Esophagus squamous epithelium (tissue), 5 donors: Measurements from ENCODE around the gene SMIM14. TPM values are rescaled to one million over a fixed set of nuclear protein-coding genes. Genes with fewer than 3 reads are reported as not detected.
"Not testable (repeated sequence)": the region's sequence is repeated elsewhere in the genome, so short reads cannot be mapped to it uniquely, and the experiment has no call there.

Experiments used
- DNase-seq: peaks from one replicate; lab custom pipeline; 2025; lab: John Stamatoyannopoulos, UW
- H3K27ac ChIP-seq, 4 donors: fragments of 200-600 bp; sonication (generic); one replicate each; pipeline ENCODE4 v1.5.1; 2016 to 2019; ENCODE audit warnings: mild to moderate bottlenecking in 1 of 4
- H3K27me3 ChIP-seq, 4 donors: fragments of 200-600 bp; sonication (generic); 1 replicate in 3 of 4; 2 replicates in 1 of 4; pipeline versions ENCODE4 v1.5.1 to v1.6.0; 2017 to 2021; ENCODE audit warnings: antibody characterized with exemption in 1 of 4
- H3K36me3 ChIP-seq, 3 donors: fragments of 200-600 bp; sonication (generic); one replicate each; pipeline ENCODE4 v1.5.1; 2016 to 2019
- H3K4me1 ChIP-seq, 3 donors: fragments of 200-600 bp; sonication (generic); one replicate each; pipeline ENCODE4 v1.5.1; 2017 to 2019
- H3K4me3 ChIP-seq, 4 donors: fragments of 200-600 bp; sonication (generic); 1 replicate in 3 of 4; 2 replicates in 1 of 4; pipeline ENCODE4 v1.5.1; 2016 to 2019; ENCODE audit warnings: mild to moderate bottlenecking in 2 of 4, moderate library complexity in 1 of 4
- H3K9me3 ChIP-seq, 3 donors: fragments of 200-600 bp; sonication (generic); one replicate each; pipeline ENCODE4 v1.5.1; 2016 to 2019
- CTCF ChIP-seq, 6 experiments: fragments of 450-650 bp in 4 of 6; fragments of 200-600 bp in 2 of 6; sonication (generic) in 2 of 6; IDR thresholded peaks; one replicate each; pipeline ENCODE4 v1.5.1; 2016 to 2019; ENCODE audit warnings: antibody characterized with exemption in 6 of 6, mild to moderate bottlenecking in 4 of 6, moderate library complexity in 4 of 6
- POLR2A ChIP-seq, 4 donors: fragments of 450-650 bp; IDR thresholded peaks; one replicate each; pipeline ENCODE4 v1.6.1; 2017; ENCODE audit warnings: antibody characterized with exemption in 4 of 4, mild to moderate bottlenecking in 4 of 4, moderate library complexity in 3 of 4
- WGBS, 2 donors: methylation state at CpG; one replicate each; pipeline ENCODE4 v1.1.5; 2018; 5-methylcytosine and 5-hydroxymethylcytosine counted together
- intact Hi-C: fragments of 100-400 bp; cut with DNase I; formaldehyde crosslinking; loops from one replicate; pipeline ENCODE4 v1.15.0; 2022
- total RNA-seq, 4 donors: library from RNA; depleted of rRNA; stranded (reverse); fragments of >200 nt; gene quantifications; one replicate each; pipeline ENCODE4 v1.1.0, GENCODE V29; 2016
- donor health status: DM: yes; HTN: yes; CAD: no.

SMIM14 gene
- total RNA-seq, 4 donors from 2014 or later = 13.2 to 47.2 (median 25.8) TPM

GRCh38 chr4:39660045-39660444 is 21.4 kb upstream of the SMIM14 start:
- 72 to 75% methylated on average over 6 of the region's 6 CpGs for WGBS, 2 donors
- Histone ChIP-seq H3K27me3 (no peaks in the 10 kb centered on the region), H3K4me3 (no peak overlapping the region), H3K4me1 (peaks cover 5 to 28% (median 12%) of the 10 kb centered on the region in 3 donors), H3K36me3 (no peaks in the 10 kb centered on the region), H3K9me3 (no peaks in the 10 kb centered on the region), H3K27ac (no peak overlapping the region)
- DNase-seq = no peak
- no peak for TF ChIP-seq POLR2A (IDR thresholded peaks at IDR 0.05)
- TF ChIP-seq CTCF (IDR thresholded peaks at IDR 0.05) = no peak
- intact Hi-C loops = no loop called here

GRCh38 chr4:39658756-39659155 is 20.1 kb upstream of the SMIM14 start:
- DNase-seq = no peak
- no peaks in the 10 kb centered on the region for H3K27me3 ChIP-seq
- TF ChIP-seq POLR2A (IDR thresholded peaks at IDR 0.05) (no peak), CTCF (IDR thresholded peaks at IDR 0.05) (no peak)
- H3K9me3 ChIP-seq = no peaks in the 10 kb centered on the region
- no peak overlapping the region for H3K27ac ChIP-seq
- no peak overlapping the region for H3K4me3 ChIP-seq
- H3K4me1 ChIP-seq = peaks cover 5 to 34% (median 12%) of the 10 kb centered on the region in 3 donors
- 83% methylated on average over 3 of the region's 3 CpGs; no CpG with 5 or more reads in 1 of the 2 donors for WGBS, 2 donors
- H3K36me3 ChIP-seq = no peaks in the 10 kb centered on the region
- intact Hi-C loops = no loop called here

GRCh38 chr4:39657465-39657864 is 18.8 kb upstream of the SMIM14 start:
- Histone ChIP-seq H3K27me3 (no peaks in the 10 kb centered on the region), H3K4me1 (peaks cover 5 to 34% (median 12%) of the 10 kb centered on the region in 3 donors), H3K27ac (peak overlapping the region; percentile 46 to 77 (median 68)), H3K4me3 (peak overlapping the region in 1 of 4 donors; percentile 14), H3K9me3 (no peaks in the 10 kb centered on the region), H3K36me3 (no peaks in the 10 kb centered on the region)
- no peak for DNase-seq
- no peak for TF ChIP-seq POLR2A (IDR thresholded peaks at IDR 0.05)
- no peak for TF ChIP-seq CTCF (IDR thresholded peaks at IDR 0.05)
- intact Hi-C loops = no loop called here
- WGBS, 2 donors = 46 to 47% methylated on average over 5 to 6 of the region's 6 CpGs

- intact Hi-C loops, DNase-seq, H3K27me3 ChIP-seq, H3K36me3 ChIP-seq, H3K9me3 ChIP-seq: not testable (repeated sequence)
- Histone ChIP-seq H3K27ac (peak overlapping the region; percentile 46 to 77 (median 68)), H3K4me3 (peak overlapping the region in 1 of 4 donors; percentile 14), H3K4me1 (peaks cover 5 to 34% (median 12%) of the 10 kb centered on the region in 3 donors)
- 43 to 49% methylated on average over 5 of the region's 5 CpGs for WGBS, 2 donors
Observed at GRCh38 chr4:39656638-39657037, 18.0 kb upstream of the SMIM14 start.

- H3K4me3 ChIP-seq = no peak overlapping the region
- TF ChIP-seq POLR2A (IDR thresholded peaks at IDR 0.05) (no peak), CTCF (IDR thresholded peaks at IDR 0.05) (no peak)
- WGBS, 2 donors = 46 to 47% methylated on average over 3 of the region's 3 CpGs
- no peaks in the 10 kb centered on the region for H3K27me3 ChIP-seq
- H3K36me3 ChIP-seq = no peaks in the 10 kb centered on the region
- H3K9me3 ChIP-seq = no peaks in the 10 kb centered on the region
- intact Hi-C loops = no loop called here
- no peak for DNase-seq
- H3K27ac ChIP-seq = peak overlapping the region; percentile 46 to 77 (median 68)
- peaks cover 5 to 34% (median 12%) of the 10 kb centered on the region in 3 donors for H3K4me1 ChIP-seq
Observed at GRCh38 chr4:39655876-39656275, 17.2 kb upstream of the SMIM14 start.

GRCh38 chr4:39655211-39655610 is 16.5 kb upstream of the SMIM14 start:
- Histone ChIP-seq H3K27ac (peak overlapping the region; percentile 46 to 77 (median 68)), H3K9me3 (no peaks in the 10 kb centered on the region), H3K4me1 (peaks cover 5 to 34% (median 12%) of the 10 kb centered on the region in 3 donors), H3K36me3 (no peaks in the 10 kb centered on the region), H3K27me3 (no peaks in the 10 kb centered on the region), H3K4me3 (no peak overlapping the region)
- no peak for DNase-seq
- intact Hi-C loops = no loop called here
- TF ChIP-seq CTCF (IDR thresholded peaks at IDR 0.05) (no peak), POLR2A (IDR thresholded peaks at IDR 0.05) (no peak)

- H3K4me3 ChIP-seq, H3K36me3 ChIP-seq, H3K9me3 ChIP-seq, intact Hi-C loops, H3K27ac ChIP-seq, DNase-seq, H3K27me3 ChIP-seq: not testable (repeated sequence)
- H3K4me1 ChIP-seq = peaks cover under 1 to 21% (median 5%) of the 10 kb centered on the region in 3 donors
- WGBS, 2 donors = 88 to 95% methylated on average over 4 of the region's 4 CpGs
Observed at GRCh38 chr4:39651586-39651985, 12.9 kb upstream of the SMIM14 start.
